ENCODE measurements around the gene TFAP2B.

Gene TFAP2B

DNA sequence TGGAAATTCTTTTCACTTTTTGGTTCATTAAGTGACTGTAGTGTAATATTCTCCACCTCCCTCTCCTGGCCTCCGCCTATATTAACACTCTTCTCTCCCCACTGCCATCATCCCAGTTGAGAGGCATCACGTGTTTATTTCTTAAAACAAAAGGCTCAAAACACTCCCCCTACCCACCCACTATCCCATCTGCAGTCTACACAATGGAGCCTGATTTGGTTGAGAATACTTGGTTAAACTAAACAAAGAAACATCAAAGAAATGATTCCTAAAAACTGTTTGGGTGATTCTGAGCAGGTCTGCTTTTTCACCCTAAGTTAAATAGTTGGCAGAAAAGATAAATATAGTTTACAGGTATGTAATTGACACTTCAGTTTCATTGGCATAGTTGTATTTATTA is 5.9 kb downstream of the TFAP2B start:
- in situ Hi-C loops (cut with HindIII; ENCODE audit: low sequenced_read_pairs), result no loop called here

- in situ Hi-C loops (cut with HindIII; ENCODE audit: low sequenced_read_pairs), result no loop called here
Measured at GRCh38 chr6:50825375-50826036, 6.8 kb downstream of the TFAP2B start.

GRCh38 chr6:50826037-50826761 is 7.5 kb downstream of the TFAP2B start:
- in situ Hi-C loops (cut with HindIII; ENCODE audit: low sequenced_read_pairs), result no loop called here

DNA sequence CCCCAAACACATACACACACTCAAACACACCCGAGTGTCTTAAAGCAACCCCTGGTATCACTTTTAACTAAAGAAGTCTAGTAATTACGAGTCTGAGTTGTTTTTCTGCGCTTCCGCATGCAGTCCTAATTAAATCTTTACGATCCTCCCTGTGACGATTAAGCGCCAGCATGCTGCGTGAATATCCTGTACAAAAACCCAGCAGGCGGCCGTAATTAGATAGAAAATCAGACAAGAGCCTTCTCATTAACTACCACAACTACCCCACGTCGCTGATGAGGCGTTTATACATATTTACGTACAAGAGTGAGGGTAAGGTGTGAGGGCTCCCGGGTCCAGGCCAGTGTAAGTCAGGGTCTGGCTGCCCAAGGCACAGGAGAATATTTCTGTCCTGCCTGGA is 8.1 kb downstream of the TFAP2B start:
- in situ Hi-C loops (cut with HindIII; ENCODE audit: low sequenced_read_pairs), result no loop called here

DNA sequence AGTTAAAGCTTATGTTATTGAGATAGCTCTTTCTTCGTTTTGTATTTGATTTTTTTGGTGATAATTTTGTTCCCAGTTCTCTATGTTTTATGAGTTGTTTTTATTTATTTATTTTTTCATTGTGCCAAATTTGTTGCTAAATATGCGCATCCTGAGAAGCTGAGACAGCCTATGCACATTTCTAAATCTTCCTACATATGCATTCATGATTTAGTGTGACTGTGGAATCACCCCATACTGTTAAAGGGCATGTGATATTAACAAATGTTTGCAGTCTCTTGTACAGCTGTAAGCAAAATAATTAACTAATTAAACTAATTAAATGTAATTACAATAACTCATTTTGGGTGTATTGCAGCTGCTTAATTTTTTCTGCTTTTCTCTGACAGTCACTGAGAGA is 10.4 kb downstream of the TFAP2B start:
- in situ Hi-C loops (cut with HindIII; ENCODE audit: low sequenced_read_pairs), result no loop called here

- in situ Hi-C loops (cut with HindIII; ENCODE audit: low sequenced_read_pairs), result no loop called here
Measured at GRCh38 chr6:50829898-50830444, 11.3 kb downstream of the TFAP2B start.

DNA sequence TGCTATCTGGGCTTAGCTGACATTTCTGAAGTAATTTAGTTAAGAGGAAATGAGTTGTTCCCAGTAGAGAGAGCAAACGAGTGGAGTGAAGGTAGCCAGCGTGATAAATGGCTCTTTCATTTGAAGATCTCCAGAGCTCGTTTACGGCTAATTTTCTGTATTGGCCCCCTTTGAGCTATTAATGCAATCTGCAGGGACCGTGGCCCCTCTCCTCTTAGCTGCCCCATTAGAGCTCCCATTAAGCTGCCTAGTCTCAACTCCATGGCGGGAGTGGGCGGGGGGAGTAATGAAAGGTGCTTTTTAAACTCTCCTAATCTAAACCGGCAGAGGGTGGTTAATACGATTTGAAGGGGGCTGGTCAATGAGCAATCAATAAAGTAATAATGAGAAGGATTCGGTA is 12.5 kb downstream of the TFAP2B start:
- in situ Hi-C loops (cut with HindIII; ENCODE audit: low sequenced_read_pairs), result no loop called here

DNA sequence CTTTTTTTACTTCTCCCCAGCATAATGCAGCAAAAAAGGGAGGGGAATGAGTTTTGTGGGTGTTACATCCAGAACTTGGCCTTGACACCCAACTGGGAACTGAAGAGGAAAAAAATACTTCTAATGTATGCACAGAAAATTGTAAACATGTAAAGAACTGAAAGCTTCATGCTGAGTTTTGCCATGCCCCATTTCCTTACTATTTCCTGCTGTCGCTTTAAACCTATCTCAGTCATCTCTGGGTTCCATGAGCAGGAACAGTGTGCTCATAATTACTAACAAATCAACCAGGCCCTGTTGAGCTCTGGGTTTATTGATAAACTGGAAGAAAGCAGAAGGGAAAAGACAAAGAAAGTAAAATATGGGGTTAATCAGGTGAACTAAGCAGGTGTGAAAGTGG is 14.2 kb downstream of the TFAP2B start:
- in situ Hi-C loops (cut with HindIII; ENCODE audit: low sequenced_read_pairs), result no loop called here

DNA sequence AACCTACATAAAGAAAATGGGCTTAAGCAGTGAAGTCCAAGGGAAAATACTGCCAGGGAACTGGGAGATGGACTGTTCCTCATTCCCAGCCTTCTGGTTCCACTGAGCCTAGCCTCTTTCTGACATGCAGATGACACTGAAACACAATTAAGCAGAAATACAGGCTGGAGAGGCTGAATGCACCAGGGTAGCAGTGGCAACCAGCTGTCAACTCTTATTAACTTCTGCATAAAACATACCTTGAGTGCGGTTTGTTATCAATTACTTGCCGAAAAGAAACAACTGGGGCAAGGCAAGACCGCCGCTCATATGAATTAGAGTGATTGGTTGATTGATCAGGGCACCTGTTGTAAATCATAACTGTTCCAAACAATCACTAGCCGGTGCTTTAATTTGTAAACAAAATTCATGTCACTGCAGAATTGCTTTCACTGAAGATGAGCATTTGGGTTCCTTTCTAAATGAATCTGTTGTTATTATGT is 16.3 kb downstream of the TFAP2B start:
- in situ Hi-C loops (cut with HindIII; ENCODE audit: low sequenced_read_pairs), result no loop called here

GRCh38 chr6:50836231-50836630 is 17.6 kb downstream of the TFAP2B start:
- in situ Hi-C loops (cut with HindIII; ENCODE audit: low sequenced_read_pairs), result no loop called here

- in situ Hi-C loops (cut with HindIII; ENCODE audit: low sequenced_read_pairs), result no loop called here
Measured at GRCh38 chr6:50837589-50838445, 19.1 kb downstream of the TFAP2B start.

DNA sequence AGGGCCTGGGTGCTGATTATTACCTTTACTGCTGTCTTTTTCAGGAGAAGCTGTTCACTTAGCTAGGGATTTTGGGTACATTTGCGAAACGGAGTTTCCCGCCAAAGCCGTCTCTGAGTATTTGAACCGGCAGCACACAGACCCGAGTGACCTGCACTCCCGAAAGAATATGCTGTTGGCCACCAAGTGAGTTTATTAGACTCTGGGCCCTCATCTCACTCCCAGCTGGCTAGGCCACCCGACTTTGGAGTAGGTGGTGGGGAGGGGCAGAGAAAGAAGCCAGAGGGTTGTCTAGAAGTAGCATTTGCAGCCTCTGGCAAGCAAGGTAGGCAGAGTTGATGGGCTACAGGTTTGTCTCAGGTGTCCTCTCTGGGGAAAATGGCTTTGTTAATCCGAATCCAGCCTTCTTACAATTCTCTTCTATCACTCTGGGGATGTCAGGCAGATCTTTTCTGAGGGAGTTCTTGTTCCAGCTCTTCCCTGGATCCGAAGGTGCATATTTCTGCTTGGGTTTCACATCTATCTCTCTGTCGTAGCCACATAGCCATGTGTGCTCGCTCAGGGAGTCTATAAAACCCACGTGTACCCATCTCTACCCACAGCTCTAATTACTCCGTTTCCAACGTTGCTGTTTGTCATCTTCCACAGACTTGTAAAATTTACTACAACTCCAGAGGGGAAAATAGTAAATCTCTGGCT is 21.6 kb downstream of the TFAP2B start:
- in situ Hi-C loops (cut with HindIII; ENCODE audit: low sequenced_read_pairs), result no loop called here

DNA sequence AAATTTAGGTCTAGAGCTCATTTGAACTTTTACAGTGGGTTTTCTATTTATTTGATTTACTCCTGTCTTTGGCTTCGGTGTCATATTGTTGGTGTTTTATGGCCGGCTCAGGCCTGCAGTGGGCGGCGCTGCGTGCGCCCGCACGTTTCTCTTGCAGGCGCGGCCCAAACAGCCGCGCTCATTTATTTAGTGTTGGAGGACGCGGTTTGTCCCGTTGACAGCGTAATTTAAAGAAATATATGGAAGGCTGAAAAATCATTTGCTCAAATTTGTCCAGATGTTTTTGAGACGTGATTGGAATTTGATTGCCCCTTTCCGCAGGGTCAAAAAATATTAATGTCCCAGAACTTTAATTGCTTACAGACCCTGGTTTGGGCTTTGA is 22.1 kb downstream of the TFAP2B start:
- in situ Hi-C loops (cut with HindIII; ENCODE audit: low sequenced_read_pairs), result no loop called here

DNA sequence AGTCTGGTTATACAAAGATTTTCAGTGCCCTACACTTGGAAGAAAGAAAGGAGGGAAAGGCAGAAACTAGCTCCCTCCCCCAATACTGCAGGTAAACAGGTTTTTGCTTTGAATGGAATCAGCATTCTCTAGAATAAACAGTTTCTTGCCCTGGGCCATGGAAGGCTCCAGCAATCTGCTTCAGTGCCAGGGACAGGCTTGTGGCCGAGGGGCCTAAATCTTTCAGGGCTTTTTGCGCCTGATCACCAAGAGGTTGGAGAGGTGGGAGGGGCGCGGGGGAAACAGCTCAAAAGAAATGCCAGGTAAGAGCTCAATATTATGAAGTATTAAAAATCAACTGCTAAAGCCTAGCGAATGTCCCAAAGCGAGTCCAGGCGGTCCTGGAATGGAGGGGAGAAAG is 23.8 kb downstream of the TFAP2B start:
- in situ Hi-C loops (cut with HindIII; ENCODE audit: low sequenced_read_pairs), result no loop called here

DNA sequence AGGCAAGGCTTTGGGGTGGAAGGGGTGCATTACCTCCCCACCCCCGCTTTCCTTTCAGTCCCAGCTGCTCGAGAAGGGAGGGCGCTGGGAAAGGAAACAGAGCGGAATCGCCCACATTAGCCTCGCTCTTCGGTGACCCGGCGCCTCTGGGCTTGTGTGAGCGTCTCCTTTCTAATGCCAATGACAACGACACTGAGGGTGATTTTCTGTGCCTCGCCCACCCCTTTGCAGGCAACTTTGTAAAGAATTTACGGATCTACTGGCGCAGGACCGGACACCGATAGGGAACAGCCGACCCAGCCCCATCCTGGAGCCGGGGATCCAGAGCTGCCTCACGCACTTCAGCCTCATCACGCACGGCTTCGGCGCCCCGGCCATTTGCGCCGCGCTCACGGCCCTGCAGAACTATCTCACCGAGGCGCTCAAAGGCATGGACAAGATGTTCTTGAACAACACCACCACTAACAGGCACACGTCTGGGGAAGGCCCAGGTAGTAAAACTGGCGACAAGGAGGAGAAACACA is 24.3 kb downstream of the TFAP2B start:
- in situ Hi-C loops (cut with HindIII; ENCODE audit: low sequenced_read_pairs), result no loop called here

- in situ Hi-C loops (cut with HindIII; ENCODE audit: low sequenced_read_pairs), result no loop called here
Measured at GRCh38 chr6:50843842-50844241, 25.2 kb downstream of the TFAP2B start.

GRCh38 chr6:50845499-50846143 is 26.9 kb downstream of the TFAP2B start:
- in situ Hi-C loops (cut with HindIII; ENCODE audit: low sequenced_read_pairs), result no loop called here

- in situ Hi-C loops (cut with HindIII; ENCODE audit: low sequenced_read_pairs), result no loop called here
Measured at GRCh38 chr6:50846144-50846851, 27.6 kb downstream of the TFAP2B start.

DNA sequence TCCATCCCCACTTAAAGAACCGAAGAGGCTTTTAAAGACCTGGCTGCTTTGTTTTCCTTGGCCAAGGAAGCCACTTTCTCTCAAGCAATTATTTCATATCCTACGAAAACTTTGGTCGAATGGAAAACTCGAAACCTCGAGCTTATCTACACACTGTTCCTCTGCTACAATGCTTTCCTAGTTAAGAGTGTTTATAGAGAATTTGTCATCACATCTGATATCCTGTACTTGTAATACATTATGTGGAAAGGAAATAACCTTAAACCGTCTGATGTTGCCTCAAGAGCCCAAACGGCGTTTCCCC is 28.1 kb downstream of the TFAP2B start:
- in situ Hi-C loops (cut with HindIII; ENCODE audit: low sequenced_read_pairs), result no loop called here

Data from endothelial cell of hepatic sinusoid (primary cell).